ENCODE measurements around the gene KIF26A.

The KIF26A gene

DNA sequence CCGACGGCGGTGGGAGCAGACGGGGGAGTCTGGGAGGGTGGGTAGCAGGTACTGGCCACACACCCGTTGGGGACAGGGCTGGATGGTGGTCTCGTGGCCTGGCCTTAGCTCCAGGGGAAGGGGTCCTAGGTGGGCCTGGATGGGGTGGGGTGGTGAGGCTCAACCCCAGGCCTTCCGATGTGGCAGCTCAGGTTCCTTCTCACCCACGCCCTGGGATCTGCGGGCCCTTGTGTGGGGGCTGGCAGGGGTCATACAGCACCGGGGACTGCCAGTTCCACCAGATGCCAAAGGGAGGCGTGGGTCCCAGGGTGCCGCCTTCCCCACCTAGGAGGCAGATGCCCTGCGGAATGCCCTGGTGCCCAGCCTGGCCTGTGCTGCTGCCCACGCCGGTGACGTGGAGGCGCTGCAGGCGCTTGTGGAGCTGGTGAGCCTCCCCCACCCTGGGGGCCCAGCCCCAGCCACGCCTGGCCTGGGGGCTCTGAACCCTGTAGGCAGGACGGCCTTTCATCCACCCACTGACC, 31.9 kb upstream of the KIF26A start:
- no peak overlapping the region for H3K4me3 ChIP-seq (ENCODE audit: low read depth, low read length)
- DNase-seq (ENCODE audit: low read depth) = no peak
- TF ChIP-seq, protein P1, sequence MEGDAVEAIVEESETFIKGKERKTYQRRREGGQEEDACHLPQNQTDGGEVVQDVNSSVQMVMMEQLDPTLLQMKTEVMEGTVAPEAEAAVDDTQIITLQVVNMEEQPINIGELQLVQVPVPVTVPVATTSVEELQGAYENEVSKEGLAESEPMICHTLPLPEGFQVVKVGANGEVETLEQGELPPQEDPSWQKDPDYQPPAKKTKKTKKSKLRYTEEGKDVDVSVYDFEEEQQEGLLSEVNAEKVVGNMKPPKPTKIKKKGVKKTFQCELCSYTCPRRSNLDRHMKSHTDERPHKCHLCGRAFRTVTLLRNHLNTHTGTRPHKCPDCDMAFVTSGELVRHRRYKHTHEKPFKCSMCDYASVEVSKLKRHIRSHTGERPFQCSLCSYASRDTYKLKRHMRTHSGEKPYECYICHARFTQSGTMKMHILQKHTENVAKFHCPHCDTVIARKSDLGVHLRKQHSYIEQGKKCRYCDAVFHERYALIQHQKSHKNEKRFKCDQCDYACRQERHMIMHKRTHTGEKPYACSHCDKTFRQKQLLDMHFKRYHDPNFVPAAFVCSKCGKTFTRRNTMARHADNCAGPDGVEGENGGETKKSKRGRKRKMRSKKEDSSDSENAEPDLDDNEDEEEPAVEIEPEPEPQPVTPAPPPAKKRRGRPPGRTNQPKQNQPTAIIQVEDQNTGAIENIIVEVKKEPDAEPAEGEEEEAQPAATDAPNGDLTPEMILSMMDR (IDR thresholded peaks at IDR 0.05; ENCODE audit: low read depth, low read length, missing control alignments) = no peak

DNA sequence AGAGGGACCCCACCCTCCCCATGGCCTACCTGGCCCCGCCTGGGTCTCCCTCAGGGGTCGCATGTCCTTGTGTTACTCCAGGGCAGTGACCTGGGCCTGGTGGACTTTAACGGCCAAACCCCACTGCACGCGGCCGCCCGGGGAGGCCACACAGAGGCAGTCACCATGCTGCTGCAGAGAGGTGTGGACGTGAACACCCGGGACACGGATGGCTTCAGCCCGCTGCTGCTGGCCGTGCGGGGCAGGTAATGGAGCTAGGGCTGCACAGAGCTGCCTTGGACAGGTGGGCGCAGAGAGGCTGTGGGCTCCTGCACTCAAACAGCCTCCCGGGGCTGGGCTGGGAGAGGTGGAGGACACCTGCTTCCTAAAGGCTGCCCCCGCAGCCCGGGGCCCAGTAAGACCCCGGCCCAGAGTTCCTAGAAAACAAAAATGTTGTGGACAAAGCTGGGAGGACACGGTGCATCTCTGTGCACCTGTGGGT, 31.2 kb upstream of the KIF26A start:
- TF ChIP-seq, protein P1 (IDR thresholded peaks at IDR 0.05; ENCODE audit: low read depth, low read length, missing control alignments) = no peak
- no peak for DNase-seq (ENCODE audit: low read depth)
- H3K4me3 ChIP-seq (ENCODE audit: low read depth, low read length) = no peak overlapping the region

DNA sequence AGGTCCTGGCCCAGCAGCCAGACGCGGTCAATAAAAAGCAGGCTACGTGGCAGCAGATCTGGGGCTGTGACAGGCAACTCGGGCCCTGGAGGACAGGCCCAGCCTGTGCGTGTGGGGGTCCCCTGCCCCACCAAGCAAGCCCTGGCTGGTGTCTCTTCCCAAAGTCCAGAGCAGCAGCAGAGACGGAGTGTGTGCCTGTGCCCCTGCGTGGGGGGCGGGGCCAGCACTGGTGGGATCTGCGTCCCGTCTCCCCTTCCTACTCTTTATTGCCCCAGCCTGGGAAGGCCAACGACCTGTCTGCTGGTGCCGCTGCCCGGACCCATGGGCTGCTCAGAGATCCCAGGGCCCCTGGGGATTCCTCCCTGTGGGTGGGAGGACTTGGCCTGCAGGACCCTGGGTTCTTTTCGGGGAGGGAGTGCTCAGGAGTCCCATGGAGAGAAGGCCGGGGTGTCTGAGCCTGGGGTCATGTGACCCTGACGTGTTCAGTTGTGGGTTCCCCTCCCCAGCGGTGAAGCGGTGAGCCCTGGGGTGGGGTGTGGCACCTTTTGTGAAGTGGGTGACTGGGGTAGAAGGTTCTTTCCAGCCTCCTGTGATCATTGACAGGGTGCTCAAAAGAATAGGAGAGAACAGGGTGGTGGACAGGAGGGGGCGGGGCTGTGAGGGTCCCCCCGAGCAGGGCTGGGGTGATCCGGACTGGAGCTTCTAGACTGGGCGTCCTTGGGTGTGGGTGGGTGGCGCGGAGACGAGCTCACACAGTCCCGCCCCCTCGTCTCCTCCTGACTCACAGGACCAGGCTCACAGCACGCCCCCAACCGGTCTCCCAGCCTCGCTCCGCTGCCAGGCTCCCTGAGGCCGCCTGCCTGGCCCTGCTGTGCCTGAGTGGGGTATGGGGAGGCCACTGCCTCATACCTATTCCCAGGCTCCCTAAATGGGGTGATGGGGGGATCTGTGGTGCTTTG, 30.5 kb upstream of the KIF26A start:
- no peak for DNase-seq (ENCODE audit: low read depth)
- TF ChIP-seq, protein P1 (IDR thresholded peaks at IDR 0.05; ENCODE audit: low read depth, low read length, missing control alignments) = no peak
- no peak overlapping the region for H3K4me3 ChIP-seq (ENCODE audit: low read depth, low read length)

DNA sequence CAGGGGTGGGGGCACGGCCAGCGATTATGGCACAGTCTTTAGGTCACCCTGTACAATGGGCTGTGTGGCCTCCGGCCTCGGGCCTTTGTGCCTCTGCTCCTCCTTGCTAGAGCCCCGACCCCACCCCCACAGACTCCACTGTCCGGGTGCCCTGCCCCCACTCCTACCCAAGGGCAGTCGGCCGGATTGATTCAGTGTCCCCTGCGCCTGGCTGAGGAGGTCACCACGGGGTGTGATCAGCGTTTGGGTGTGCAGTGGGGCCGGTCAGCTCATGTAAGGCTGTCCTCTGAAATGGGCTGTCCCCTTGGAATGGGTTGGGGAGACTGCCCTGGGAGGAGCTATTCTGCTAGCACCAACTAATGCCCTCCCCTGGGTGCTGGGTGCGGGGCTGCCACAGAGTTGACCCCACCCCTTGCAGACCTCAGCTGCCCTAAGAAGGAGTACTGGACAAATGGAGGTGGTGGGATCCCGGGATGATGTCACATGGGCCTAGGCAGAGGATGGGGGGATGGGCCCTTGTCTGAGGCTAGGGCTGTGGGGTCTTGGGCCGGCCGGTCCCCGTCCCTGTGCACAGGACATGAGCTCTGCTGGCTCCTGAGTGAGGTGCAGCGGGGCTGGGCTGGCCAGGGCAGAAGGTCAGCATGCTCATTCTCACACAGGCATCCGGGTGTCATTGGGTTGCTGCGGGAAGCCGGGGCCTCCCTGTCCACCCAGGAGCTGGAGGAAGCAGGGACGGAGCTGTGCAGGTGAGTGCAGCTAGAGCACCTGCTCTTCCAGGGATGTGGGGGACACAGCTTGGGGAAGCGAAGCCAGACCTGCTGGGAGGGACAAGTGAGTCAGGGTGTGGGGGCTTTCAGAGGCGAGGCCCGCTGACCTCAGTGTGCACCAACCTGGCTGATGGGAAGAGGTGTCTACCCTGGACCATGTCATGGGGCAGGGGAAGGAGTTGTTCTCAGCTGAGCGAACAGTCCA, 29.5 kb upstream of the KIF26A start:
- no peak for DNase-seq (ENCODE audit: low read depth)
- no peak overlapping the region for H3K4me3 ChIP-seq (ENCODE audit: low read depth, low read length)
- TF ChIP-seq, protein P1 (IDR thresholded peaks at IDR 0.05; ENCODE audit: low read depth, low read length, missing control alignments) = no peak

DNA sequence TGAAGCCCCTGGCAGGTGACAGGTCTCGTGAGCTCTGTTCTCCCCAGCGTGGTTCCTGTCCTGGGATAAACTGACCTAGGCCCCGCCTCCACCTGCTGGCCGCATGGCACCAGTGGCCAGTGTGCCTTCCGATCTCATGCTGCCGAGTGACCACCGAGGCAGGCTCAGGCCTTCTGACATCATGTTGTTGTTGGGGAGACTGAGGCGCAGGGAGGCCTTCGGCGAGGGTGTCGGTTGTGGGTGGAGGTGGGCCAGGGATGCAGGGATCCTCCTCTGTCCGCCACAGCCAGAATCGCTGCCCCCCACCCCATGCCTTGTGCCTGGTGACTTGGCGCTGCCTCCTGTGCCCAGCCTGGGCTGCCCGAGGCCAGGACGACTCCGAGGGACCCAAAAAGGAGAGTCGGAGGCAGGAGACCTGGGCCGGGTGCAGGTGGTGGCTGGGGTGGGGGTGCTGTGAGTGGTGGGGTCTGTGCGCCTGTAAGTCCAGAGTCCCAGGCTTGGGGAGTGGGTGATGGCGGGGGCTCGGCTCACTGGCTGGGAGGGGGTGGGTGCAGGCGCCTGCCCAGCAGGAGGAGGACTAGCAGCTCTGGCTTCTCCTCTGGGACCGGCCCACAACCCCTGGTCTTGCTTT, 28.5 kb upstream of the KIF26A start:
- DNase-seq (ENCODE audit: low read depth) = no peak
- TF ChIP-seq, protein P1 (IDR thresholded peaks at IDR 0.05; ENCODE audit: low read depth, low read length, missing control alignments) = no peak

DNA sequence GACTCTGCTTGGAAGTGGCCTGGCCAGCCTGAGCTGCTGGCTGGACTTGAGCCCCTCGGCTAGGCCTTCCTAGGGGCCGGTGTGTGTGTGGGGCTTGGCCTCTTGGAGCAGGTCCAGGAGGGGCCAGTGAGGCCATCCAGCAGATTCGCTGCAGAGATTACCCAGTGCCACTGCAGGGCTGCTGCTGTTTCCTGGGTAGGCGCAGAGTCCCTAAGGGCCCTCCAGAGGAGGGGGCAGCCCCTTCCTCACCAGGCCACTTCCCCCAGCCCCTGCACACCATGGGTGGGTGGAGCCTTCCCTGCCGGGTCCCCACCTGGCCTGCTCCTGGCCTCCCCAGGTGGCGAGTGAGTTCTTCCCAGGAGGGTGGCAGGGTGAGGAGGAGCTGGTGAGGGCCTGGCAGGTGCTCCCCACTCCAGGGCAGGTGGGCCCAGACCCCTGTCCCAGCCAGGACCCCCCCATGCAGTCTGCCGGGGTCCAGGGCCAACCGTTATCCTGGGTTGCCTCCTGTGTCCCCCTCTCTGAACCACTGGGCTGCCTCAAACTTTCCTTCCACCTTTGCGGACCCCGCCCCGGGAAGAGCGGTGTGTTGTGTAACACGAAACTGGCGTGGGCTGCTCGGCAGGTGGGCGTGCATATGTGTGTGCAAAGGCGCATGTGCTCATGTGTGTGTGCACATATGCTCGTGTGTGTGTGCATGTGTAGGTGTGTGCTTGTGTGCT, 27.7 kb upstream of the KIF26A start:
- H3K4me3 ChIP-seq (ENCODE audit: low read depth, low read length) = no peak overlapping the region
- no peak for DNase-seq (ENCODE audit: low read depth)
- TF ChIP-seq, protein P1 (IDR thresholded peaks at IDR 0.05; ENCODE audit: low read depth, low read length, missing control alignments) = no peak

More for the DNA sequence above, 28.5 kb upstream of the KIF26A start:
- H3K4me3 ChIP-seq (ENCODE audit: low read depth, low read length) = no peak overlapping the region
